NCI-H2107 (cell line): ENCODE results near the gene DOCK11.
"Not testable (repeated sequence)": the region's sequence is repeated elsewhere in the genome, so short reads cannot be mapped to it uniquely, and the experiment has no call there.

Source experiments
- DNase-seq: peaks from one replicate; lab custom pipeline; 2025; lab: John Stamatoyannopoulos, UW

The DOCK11 gene

GRCh38 chrX:118694638-118695037 lies 199.0 kb downstream of the DOCK11 start:
- DNase-seq: no peak

- DNase-seq: no peak
Observed at GRCh38 chrX:118698516-118699170, 203.0 kb downstream of the DOCK11 start.

- DNase-seq: no peak
Observed at GRCh38 chrX:118702741-118703140, 207.1 kb downstream of the DOCK11 start.

- DNase-seq: no peak
Observed at GRCh38 chrX:118706681-118707080, 211.1 kb downstream of the DOCK11 start.

- no peak for DNase-seq
Observed at GRCh38 chrX:118714521-118714920, 218.9 kb downstream of the DOCK11 start.

GRCh38 chrX:118715917-118716316 lies 220.3 kb downstream of the DOCK11 start:
- DNase-seq: not testable (repeated sequence)

GRCh38 chrX:118716833-118717232 lies 221.2 kb downstream of the DOCK11 start:
- DNase-seq: not testable (repeated sequence)

- no peak for DNase-seq
Observed at GRCh38 chrX:118717678-118718391, 222.2 kb downstream of the DOCK11 start.

- no peak for DNase-seq
Observed at GRCh38 chrX:118718737-118719136, 223.1 kb downstream of the DOCK11 start.

GRCh38 chrX:118720058-118720707 lies 224.6 kb downstream of the DOCK11 start:
- no peak for DNase-seq

- no peak for DNase-seq
Observed at GRCh38 chrX:118723376-118723775, 227.8 kb downstream of the DOCK11 start.

GRCh38 chrX:118724365-118724764 lies 228.8 kb downstream of the DOCK11 start:
- no peak for DNase-seq

- no peak for DNase-seq
Observed at GRCh38 chrX:118724775-118725174, 229.2 kb downstream of the DOCK11 start.

- no peak for DNase-seq
Observed at GRCh38 chrX:118726396-118726795, 230.8 kb downstream of the DOCK11 start.

- peak; percentile 67 for DNase-seq
Observed at GRCh38 chrX:118726887-118727685, 231.5 kb downstream of the DOCK11 start, which contains the start of gene IL13RA1. Gene IL13RA1 (plus strand): TSS chrX:118727606. CDS start chrX:118727639, 33 bp downstream.

- peak; percentile 19 for DNase-seq
Observed at GRCh38 chrX:118727686-118728339, 232.2 kb downstream of the DOCK11 start.

- no peak for DNase-seq
Observed at GRCh38 chrX:118729042-118729652, 233.5 kb downstream of the DOCK11 start.

GRCh38 chrX:118730500-118731247 lies 235.1 kb downstream of the DOCK11 start:
- DNase-seq: no peak

- not testable (repeated sequence) for DNase-seq
Observed at GRCh38 chrX:118732551-118732950, 236.9 kb downstream of the DOCK11 start.

GRCh38 chrX:118734909-118735308 lies 239.3 kb downstream of the DOCK11 start:
- no peak for DNase-seq
